Astrocyte (in vitro differentiated cells and primary cell): Measurements from ENCODE around the gene KPNA2. TPM values are rescaled to one million over a fixed set of nuclear protein-coding genes. Genes with fewer than 3 reads are reported as not detected.
"Not testable (repeated sequence)": the region's sequence is repeated elsewhere in the genome, so short reads cannot be mapped to it uniquely, and the experiment has no call there.

ENCODE experiments used
- DNase-seq: peaks from one replicate; pipeline ENCODE4 v3.0.0-alpha.2; 2010; ENCODE audit warnings: low read depth
- FAIRE-seq: peaks from 2 replicates; lab custom pipeline; 2011; peaks lifted over from hg19 to GRCh38; lab: Jason Lieb, UNC
- H2AFZ ChIP-seq: 2 replicates; pipeline ENCODE4 v1.6.0; 2012; ENCODE audit warnings: low read depth, low read length, inconsistent platforms
- H3K27ac ChIP-seq: 2 replicates; pipeline ENCODE4 v1.5.1; 2011; ENCODE audit warnings: low read depth, low read length, inconsistent platforms
- H3K27me3 ChIP-seq: 2 replicates; pipeline ENCODE4 v1.6.0; 2011; ENCODE audit warnings: low read length, inconsistent platforms; ENCODE audit not compliant: insufficient read depth
- H3K36me3 ChIP-seq: 2 replicates; pipeline ENCODE4 v1.5.1; 2011; ENCODE audit warnings: low read length, inconsistent platforms; ENCODE audit not compliant: insufficient read depth
- H3K4me1 ChIP-seq: 2 replicates; pipeline ENCODE4 v1.5.1; 2011; ENCODE audit warnings: low read length, inconsistent platforms; ENCODE audit not compliant: insufficient read depth
- H3K4me2 ChIP-seq: 2 replicates; pipeline ENCODE4 v1.6.0; 2012; ENCODE audit warnings: low read length, inconsistent platforms
- H3K4me3 ChIP-seq: 2 replicates; pipeline ENCODE4 v1.5.1; 2011; ENCODE audit warnings: low read depth, mild to moderate bottlenecking, low read length, inconsistent platforms; ENCODE audit not compliant: insufficient read depth
- H3K79me2 ChIP-seq: 2 replicates; pipeline ENCODE4 v1.6.0; 2012; ENCODE audit warnings: mild to moderate bottlenecking, low read length, inconsistent platforms; ENCODE audit not compliant: insufficient read depth
- H3K9ac ChIP-seq: 2 replicates; pipeline ENCODE4 v1.6.0; 2012; ENCODE audit warnings: mild to moderate bottlenecking, low read length, inconsistent platforms
- H3K9me3 ChIP-seq: 2 replicates; pipeline ENCODE4 v1.5.1; 2012; ENCODE audit warnings: low read depth, mild to moderate bottlenecking, low read length, inconsistent platforms; ENCODE audit not compliant: insufficient read depth
- H4K20me1 ChIP-seq: 2 replicates; pipeline ENCODE4 v1.6.0; 2012; ENCODE audit warnings: low read length, inconsistent platforms; ENCODE audit not compliant: insufficient read depth
- H3K27ac Mint-ChIP-seq: one replicate; pipeline ENCODE4 v1.8.0; 2021; ENCODE audit warnings: mild to moderate bottlenecking, mixed read lengths; ENCODE audit not compliant: unreplicated experiment
- H3K27me3 Mint-ChIP-seq: one replicate; pipeline ENCODE4 v1.8.0; 2021; ENCODE audit warnings: low read depth, mixed read lengths; ENCODE audit not compliant: unreplicated experiment
- H3K36me3 Mint-ChIP-seq: one replicate; pipeline ENCODE4 v1.8.0; 2021; ENCODE audit warnings: low read depth, mixed read lengths; ENCODE audit not compliant: unreplicated experiment
- H3K4me1 Mint-ChIP-seq: one replicate; pipeline ENCODE4 v1.8.0; 2021; ENCODE audit warnings: low read depth, mixed read lengths; ENCODE audit not compliant: unreplicated experiment
- H3K4me3 Mint-ChIP-seq: one replicate; pipeline ENCODE4 v1.8.0; 2021; ENCODE audit warnings: mild to moderate bottlenecking, moderate library complexity, mixed read lengths; ENCODE audit not compliant: unreplicated experiment
- H3K9me3 Mint-ChIP-seq: one replicate; pipeline ENCODE4 v1.8.0; 2021; ENCODE audit warnings: mild to moderate bottlenecking, mixed read lengths; ENCODE audit not compliant: unreplicated experiment
- CTCF ChIP-seq: IDR thresholded peaks from 2 replicates; pipeline ENCODE4 v1.5.1; 2011; ENCODE audit warnings: low read depth, mild to moderate bottlenecking, inconsistent platforms, low read length, moderate library complexity; ENCODE audit not compliant: insufficient read depth
- EZH2 ChIP-seq: IDR thresholded peaks from 2 replicates; pipeline ENCODE4 v1.6.1; 2012; ENCODE audit warnings: mild to moderate bottlenecking, low read length, inconsistent platforms; ENCODE audit not compliant: insufficient read depth
- total RNA-seq: library from RNA; stranded (reverse); gene quantifications from 2 replicates; pipeline ENCODE4 v1.2.1, GENCODE V29; 2021

The KPNA2 gene
- total RNA-seq, 1 donor from 2014 or later = 208 TPM

GRCh38 chr17:68061512-68062313, 26.2 kb downstream of the KPNA2 start:
- Histone ChIP-seq H3K4me1 (peaks cover 8% of the 10 kb centered on the region), H3K9me3 (no peaks in the 10 kb centered on the region), H3K9ac (no peak overlapping the region), H2AFZ (peak overlapping the region; percentile 37), H3K27ac (no peak overlapping the region), H3K27me3 (no peaks in the 10 kb centered on the region), H3K79me2 (no peaks in the 10 kb centered on the region), H3K4me2 (peak overlapping the region; percentile 53), H3K36me3 (no peaks in the 10 kb centered on the region), H4K20me1 (no peaks in the 10 kb centered on the region), H3K4me3 (no peak overlapping the region)
- Mint-ChIP-seq H3K36me3 (no peaks in the 10 kb centered on the region), H3K27me3 (peaks cover 9% of the 10 kb centered on the region), H3K9me3 (peaks cover 2% of the 10 kb centered on the region), H3K4me1 (peaks cover 5% of the 10 kb centered on the region), H3K4me3 (no peak overlapping the region), H3K27ac (no peak overlapping the region)
- DNase-seq (no peak), FAIRE-seq (no peak)
- TF ChIP-seq CTCF (no peak), EZH2 (no peak)

GRCh38 chr17:68065366-68065765, 29.8 kb downstream of the KPNA2 start:
- not testable (repeated sequence) for H3K4me1 ChIP-seq, H2AFZ ChIP-seq, H3K9me3 Mint-ChIP-seq

GRCh38 chr17:68068512-68068911, 33.0 kb downstream of the KPNA2 start:
- H4K20me1 ChIP-seq, H3K9ac ChIP-seq, H3K4me3 ChIP-seq, H3K36me3 Mint-ChIP-seq, H2AFZ ChIP-seq, H3K79me2 ChIP-seq, DNase-seq, H3K4me2 ChIP-seq, H3K27me3 ChIP-seq, H3K9me3 ChIP-seq, H3K4me1 Mint-ChIP-seq, H3K9me3 Mint-ChIP-seq, H3K36me3 ChIP-seq, H3K4me3 Mint-ChIP-seq, H3K27me3 Mint-ChIP-seq, H3K27ac Mint-ChIP-seq, H3K27ac ChIP-seq, H3K4me1 ChIP-seq, FAIRE-seq: not testable (repeated sequence)

More at GRCh38 chr17:68065366-68065765, 29.8 kb downstream of the KPNA2 start:
- not testable (repeated sequence) for H3K4me2 ChIP-seq, H3K27ac Mint-ChIP-seq, H3K79me2 ChIP-seq, H3K36me3 ChIP-seq, FAIRE-seq, H3K4me3 ChIP-seq, H3K27me3 Mint-ChIP-seq, H4K20me1 ChIP-seq, DNase-seq, H3K36me3 Mint-ChIP-seq, H3K9me3 ChIP-seq, H3K27me3 ChIP-seq, H3K4me1 Mint-ChIP-seq, H3K27ac ChIP-seq, H3K4me3 Mint-ChIP-seq, H3K9ac ChIP-seq

GRCh38 chr17:68070582-68071444, 35.3 kb downstream of the KPNA2 start:
- not testable (repeated sequence) for H3K79me2 ChIP-seq, H3K36me3 Mint-ChIP-seq, H3K36me3 ChIP-seq, H3K27me3 ChIP-seq, H3K4me2 ChIP-seq, H3K27ac ChIP-seq, H3K9me3 ChIP-seq, H3K27ac Mint-ChIP-seq, H3K4me3 Mint-ChIP-seq, H3K9me3 Mint-ChIP-seq, H4K20me1 ChIP-seq, H3K27me3 Mint-ChIP-seq, H3K4me3 ChIP-seq, H3K9ac ChIP-seq, H3K4me1 Mint-ChIP-seq, DNase-seq, FAIRE-seq, H3K4me1 ChIP-seq
- peak overlapping the region; percentile 26 for H2AFZ ChIP-seq
